GM23338 (cell line): Measurements from ENCODE around the gene PHF5A. TPM values are rescaled to one million over a fixed set of nuclear protein-coding genes. Genes with fewer than 3 reads are reported as not detected.
"Not testable (repeated sequence)": the region's sequence is repeated elsewhere in the genome, so short reads cannot be mapped to it uniquely, and the experiment has no call there.

ENCODE experiments used
- ATAC-seq: fragments of 200-7000 bp; cut with Tn5 transposase; 3 replicates; pipeline ENCODE4 v1.9.1; 2020
- DNase-seq: peaks from one replicate; pipeline ENCODE4 v3.0.0-alpha.2; 2015; ENCODE audit warnings: low spot score
- H2AFZ ChIP-seq: fragments of 200-600 bp; sonication (generic); 2 replicates; pipeline ENCODE4 v1.8.0; 2016; ENCODE audit warnings: antibody characterized with exemption, mild to moderate bottlenecking, moderate library complexity
- H3F3A ChIP-seq: fragments of 200-600 bp; sonication (generic); replicated peaks from 2 replicates; pipeline ENCODE4 v1.8.0; 2017; ENCODE audit warnings: antibody characterized with exemption, mixed run types, low read depth
- H3K27ac ChIP-seq: fragments of 200-600 bp; sonication (generic); 2 replicates; pipeline ENCODE4 v1.6.1; 2016; ENCODE audit warnings: low read depth
- H3K27me3 ChIP-seq: fragments of 200-600 bp; sonication (generic); 2 replicates; pipeline ENCODE4 v1.8.0; 2016; ENCODE audit warnings: mild to moderate bottlenecking, mixed run types, moderate library complexity; ENCODE audit not compliant: insufficient read depth
- H3K36me3 ChIP-seq: fragments of 200-600 bp; sonication (generic); 2 replicates; pipeline ENCODE4 v1.8.0; 2016; ENCODE audit warnings: mild to moderate bottlenecking; ENCODE audit not compliant: insufficient read depth
- H3K4me1 ChIP-seq: fragments of 200-600 bp; sonication (generic); 2 replicates; pipeline ENCODE4 v1.8.0; 2016; ENCODE audit warnings: mild to moderate bottlenecking, moderate library complexity; ENCODE audit not compliant: insufficient read depth
- H3K4me2 ChIP-seq: fragments of 200-600 bp; sonication (generic); 2 replicates; pipeline ENCODE4 v1.7.1; 2017; ENCODE audit warnings: mixed run types
- H3K4me3 ChIP-seq: fragments of 200-600 bp; sonication (generic); 2 replicates; pipeline ENCODE4 v1.6.1; 2016; ENCODE audit warnings: mixed run types
- H3K79me2 ChIP-seq: fragments of 200-600 bp; sonication (generic); replicated peaks from 2 replicates; pipeline ENCODE4 v1.8.0; 2017; ENCODE audit warnings: mild to moderate bottlenecking; ENCODE audit not compliant: insufficient read depth
- H3K9me2 ChIP-seq: fragments of 200-600 bp; sonication (generic); 2 replicates; pipeline ENCODE4 v1.8.0; 2017; ENCODE audit not compliant: insufficient read depth
- H4K20me1 ChIP-seq: fragments of 200-600 bp; sonication (generic); replicated peaks from 2 replicates; pipeline ENCODE4 v1.8.0; 2017; ENCODE audit warnings: mild to moderate bottlenecking; ENCODE audit not compliant: insufficient read depth
- H3K27ac Mint-ChIP-seq: 2 replicates; pipeline ENCODE4 v1.8.0; 2020; ENCODE audit warnings: inconsistent platforms, mild to moderate bottlenecking, moderate library complexity, mixed read lengths
- H3K27me3 Mint-ChIP-seq: 3 replicates; pipeline ENCODE4 v1.8.0; 2022; ENCODE audit warnings: low read depth, mild to moderate bottlenecking, moderate library complexity, mixed read lengths, inconsistent platforms; ENCODE audit not compliant: insufficient read depth, poor library complexity
- H3K36me3 Mint-ChIP-seq: 3 replicates; pipeline ENCODE4 v1.8.0; 2021; ENCODE audit warnings: low read depth, mild to moderate bottlenecking, inconsistent platforms, moderate library complexity, mixed read lengths
- H3K4me1 Mint-ChIP-seq: 3 replicates; pipeline ENCODE4 v1.8.0; 2020; ENCODE audit warnings: mild to moderate bottlenecking, inconsistent platforms, mixed read lengths
- H3K4me3 Mint-ChIP-seq: 3 replicates; pipeline ENCODE4 v1.8.0; 2021; ENCODE audit warnings: moderate library complexity, mild to moderate bottlenecking, inconsistent platforms, mixed read lengths
- H3K9me3 Mint-ChIP-seq: 3 replicates; pipeline ENCODE4 v1.8.0; 2020; ENCODE audit warnings: moderate library complexity, mild to moderate bottlenecking, inconsistent platforms, mixed read lengths
- EZH2 ChIP-seq: fragments of 200-600 bp; sonication (generic); IDR thresholded peaks from one replicate; pipeline ENCODE4 v1.8.0; 2017; ENCODE audit warnings: antibody characterized with exemption, mild to moderate bottlenecking, low read depth; ENCODE audit not compliant: unreplicated experiment
- JUNB ChIP-seq: IDR thresholded peaks from one replicate; pipeline ENCODE4 v1.6.1; 2016; ENCODE audit warnings: antibody characterized with exemption; ENCODE audit not compliant: unreplicated experiment
- polyA plus RNA-seq: library from polyadenylated mRNA; unstranded; fragments of >200 nt; fragmentation: Nextera tagmentation; extraction: Ambion mirVana; gene quantifications from 2 replicates; pipeline ENCODE4 v1.2.1, GENCODE V29; 2016
- total RNA-seq: library from RNA; depleted of rRNA; stranded (reverse); fragments of >200 nt; shearing (Covaris generic); gene quantifications from 2 replicates; pipeline ENCODE4 v1.2.3, GENCODE V29; 2014
- TF ChIP-seq, protein P1 (sequence below): fragments of 250-450 bp; sonication (Bioruptor Pico); IDR thresholded peaks from 2 replicates; pipeline ENCODE4 v1.5.0; 2020; ENCODE audit warnings: mild to moderate bottlenecking, moderate library complexity

Gene PHF5A
- total and polyA plus RNA-seq, 2 experiments from 2014 or later: 49.4 to 115 TPM

DNA sequence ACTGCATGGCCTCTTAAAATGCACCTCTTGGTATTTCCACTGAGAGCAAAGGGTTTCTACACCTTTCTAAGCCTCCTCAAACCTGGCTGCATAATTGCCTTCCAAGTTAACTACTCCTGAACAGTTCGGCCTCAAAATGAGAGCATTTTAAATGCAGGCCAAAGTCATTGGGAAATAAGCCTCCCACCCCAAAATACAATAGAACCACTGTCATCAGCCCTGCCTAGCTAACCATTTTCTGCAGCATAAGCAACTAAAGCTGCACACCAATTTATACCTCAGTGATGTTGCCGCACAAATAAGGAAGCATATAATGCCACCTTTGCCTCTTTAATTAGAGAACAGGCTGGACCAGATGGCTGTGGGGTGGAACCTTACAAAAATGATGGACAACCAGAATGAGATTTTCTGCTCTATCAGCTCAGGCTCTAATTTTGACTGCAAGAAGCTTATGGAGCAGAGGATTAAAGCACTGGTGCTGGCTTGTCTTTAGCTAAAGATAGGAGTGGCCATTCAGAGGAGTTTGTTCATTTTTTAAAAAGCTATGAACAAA is 26.2 kb downstream of the PHF5A start (continued):
- TF ChIP-seq, protein P1, sequence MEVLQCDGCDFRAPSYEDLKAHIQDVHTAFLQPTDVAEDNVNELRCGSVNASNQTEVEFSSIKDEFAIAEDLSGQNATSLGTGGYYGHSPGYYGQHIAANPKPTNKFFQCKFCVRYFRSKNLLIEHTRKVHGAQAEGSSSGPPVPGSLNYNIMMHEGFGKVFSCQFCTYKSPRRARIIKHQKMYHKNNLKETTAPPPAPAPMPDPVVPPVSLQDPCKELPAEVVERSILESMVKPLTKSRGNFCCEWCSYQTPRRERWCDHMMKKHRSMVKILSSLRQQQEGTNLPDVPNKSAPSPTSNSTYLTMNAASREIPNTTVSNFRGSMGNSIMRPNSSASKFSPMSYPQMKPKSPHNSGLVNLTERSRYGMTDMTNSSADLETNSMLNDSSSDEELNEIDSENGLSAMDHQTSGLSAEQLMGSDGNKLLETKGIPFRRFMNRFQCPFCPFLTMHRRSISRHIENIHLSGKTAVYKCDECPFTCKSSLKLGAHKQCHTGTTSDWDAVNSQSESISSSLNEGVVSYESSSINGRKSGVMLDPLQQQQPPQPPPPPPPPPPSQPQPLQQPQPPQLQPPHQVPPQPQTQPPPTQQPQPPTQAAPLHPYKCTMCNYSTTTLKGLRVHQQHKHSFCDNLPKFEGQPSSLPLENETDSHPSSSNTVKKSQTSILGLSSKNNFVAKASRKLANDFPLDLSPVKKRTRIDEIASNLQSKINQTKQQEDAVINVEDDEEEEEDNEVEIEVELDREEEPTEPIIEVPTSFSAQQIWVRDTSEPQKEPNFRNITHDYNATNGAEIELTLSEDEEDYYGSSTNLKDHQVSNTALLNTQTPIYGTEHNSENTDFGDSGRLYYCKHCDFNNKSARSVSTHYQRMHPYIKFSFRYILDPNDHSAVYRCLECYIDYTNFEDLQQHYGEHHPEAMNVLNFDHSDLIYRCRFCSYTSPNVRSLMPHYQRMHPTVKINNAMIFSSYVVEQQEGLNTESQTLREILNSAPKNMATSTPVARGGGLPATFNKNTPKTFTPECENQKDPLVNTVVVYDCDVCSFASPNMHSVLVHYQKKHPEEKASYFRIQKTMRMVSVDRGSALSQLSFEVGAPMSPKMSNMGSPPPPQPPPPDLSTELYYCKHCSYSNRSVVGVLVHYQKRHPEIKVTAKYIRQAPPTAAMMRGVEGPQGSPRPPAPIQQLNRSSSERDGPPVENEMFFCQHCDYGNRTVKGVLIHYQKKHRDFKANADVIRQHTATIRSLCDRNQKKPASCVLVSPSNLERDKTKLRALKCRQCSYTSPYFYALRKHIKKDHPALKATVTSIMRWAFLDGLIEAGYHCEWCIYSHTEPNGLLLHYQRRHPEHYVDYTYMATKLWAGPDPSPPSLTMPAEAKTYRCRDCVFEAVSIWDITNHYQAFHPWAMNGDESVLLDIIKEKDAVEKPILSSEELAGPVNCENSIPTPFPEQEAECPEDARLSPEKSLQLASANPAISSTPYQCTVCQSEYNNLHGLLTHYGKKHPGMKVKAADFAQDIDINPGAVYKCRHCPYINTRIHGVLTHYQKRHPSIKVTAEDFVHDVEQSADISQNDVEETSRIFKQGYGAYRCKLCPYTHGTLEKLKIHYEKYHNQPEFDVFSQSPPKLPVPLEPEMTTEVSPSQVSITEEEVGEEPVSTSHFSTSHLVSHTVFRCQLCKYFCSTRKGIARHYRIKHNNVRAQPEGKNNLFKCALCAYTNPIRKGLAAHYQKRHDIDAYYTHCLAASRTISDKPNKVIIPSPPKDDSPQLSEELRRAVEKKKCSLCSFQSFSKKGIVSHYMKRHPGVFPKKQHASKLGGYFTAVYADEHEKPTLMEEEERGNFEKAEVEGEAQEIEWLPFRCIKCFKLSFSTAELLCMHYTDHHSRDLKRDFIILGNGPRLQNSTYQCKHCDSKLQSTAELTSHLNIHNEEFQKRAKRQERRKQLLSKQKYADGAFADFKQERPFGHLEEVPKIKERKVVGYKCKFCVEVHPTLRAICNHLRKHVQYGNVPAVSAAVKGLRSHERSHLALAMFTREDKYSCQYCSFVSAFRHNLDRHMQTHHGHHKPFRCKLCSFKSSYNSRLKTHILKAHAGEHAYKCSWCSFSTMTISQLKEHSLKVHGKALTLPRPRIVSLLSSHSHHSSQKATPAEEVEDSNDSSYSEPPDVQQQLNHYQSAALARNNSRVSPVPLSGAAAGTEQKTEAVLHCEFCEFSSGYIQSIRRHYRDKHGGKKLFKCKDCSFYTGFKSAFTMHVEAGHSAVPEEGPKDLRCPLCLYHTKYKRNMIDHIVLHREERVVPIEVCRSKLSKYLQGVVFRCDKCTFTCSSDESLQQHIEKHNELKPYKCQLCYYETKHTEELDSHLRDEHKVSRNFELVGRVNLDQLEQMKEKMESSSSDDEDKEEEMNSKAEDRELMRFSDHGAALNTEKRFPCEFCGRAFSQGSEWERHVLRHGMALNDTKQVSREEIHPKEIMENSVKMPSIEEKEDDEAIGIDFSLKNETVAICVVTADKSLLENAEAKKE: no peak

- Histone ChIP-seq H3F3A (peaks cover 30% of the 10 kb centered on the region; the same call in 1 of the 2 replicates), H4K20me1 (peaks cover 50% of the 10 kb centered on the region), H3K79me2 (peaks cover 96% of the 10 kb centered on the region), H3K36me3 (peaks cover 34% of the 10 kb centered on the region), H3K27ac (peak overlapping the region; percentile 59; the same call in 1 of the 2 replicates)
- H2AFZ ChIP-seq, H3K4me3 ChIP-seq, H3K4me1 ChIP-seq, H3K9me3 Mint-ChIP-seq, H3K4me2 ChIP-seq, H3K9me2 ChIP-seq, H3K27ac Mint-ChIP-seq, DNase-seq, H3K27me3 ChIP-seq, H3K4me3 Mint-ChIP-seq, ATAC-seq: not testable (repeated sequence)
- H3K36me3 Mint-ChIP-seq: peaks cover 64% of the 10 kb centered on the region
- peaks cover 12% of the 10 kb centered on the region for H3K4me1 Mint-ChIP-seq
- H3K27me3 Mint-ChIP-seq: peaks cover 18% of the 10 kb centered on the region
Measured at GRCh38 chr22:41440511-41440910, 28.0 kb downstream of the PHF5A start.

GRCh38 chr22:41437198-41437597 is 31.3 kb downstream of the PHF5A start:
- Histone ChIP-seq H4K20me1 (peaks cover 47% of the 10 kb centered on the region), H3K4me2 (no peak overlapping the region), H3K4me1 (no peaks in the 10 kb centered on the region), H3K27me3 (no peaks in the 10 kb centered on the region), H3K4me3 (no peak overlapping the region), H3K36me3 (peaks cover 29% of the 10 kb centered on the region), H3K9me2 (no peaks in the 10 kb centered on the region), H3F3A (peaks cover 31% of the 10 kb centered on the region; the same call in 1 of the 2 replicates), H3K79me2 (peaks cover 72% of the 10 kb centered on the region), H3K27ac (no peak overlapping the region), H2AFZ (no peak overlapping the region)
- peaks cover under 1% of the 10 kb centered on the region; the same call in 2 of the 3 replicates for H3K4me1 Mint-ChIP-seq
- no peak for ATAC-seq
- H3K4me3 Mint-ChIP-seq: no peak overlapping the region
- no peaks in the 10 kb centered on the region for H3K9me3 Mint-ChIP-seq
- no peaks in the 10 kb centered on the region for H3K27me3 Mint-ChIP-seq
- no peak for TF ChIP-seq JUNB
- no peak for TF ChIP-seq EZH2
- no peak overlapping the region for H3K27ac Mint-ChIP-seq
- peaks cover 54% of the 10 kb centered on the region for H3K36me3 Mint-ChIP-seq
- DNase-seq: no peak
